8988T (cell line): Measurements from ENCODE around the gene OSCAR.
"Not testable (repeated sequence)": the region's sequence is repeated elsewhere in the genome, so short reads cannot be mapped to it uniquely, and the experiment has no call there.

Experiments used
- DNase-seq: peaks from one replicate; pipeline ENCODE4 v3.0.0; 2011

The OSCAR gene

GRCh38 chr19:54124393-54124792, 23.8 kb upstream of the OSCAR start:
- DNase-seq: no peak

GRCh38 chr19:54123682-54124081, 23.1 kb upstream of the OSCAR start:
- DNase-seq: no peak

- no peak for DNase-seq
Measured at GRCh38 chr19:54121259-54121658, 20.7 kb upstream of the OSCAR start.

GRCh38 chr19:54115109-54116063, 14.8 kb upstream of the OSCAR start, which contains the start of the genes PRPF31 and TFPT:
TSS of gene PRPF31 (plus strand) at chr19:54115754. CDS start at chr19:54118279, 2,525 bp downstream.
TSS of gene TFPT (minus strand) at chr19:54115657. CDS start at chr19:54115269, 388 bp downstream.
- DNase-seq: peak; percentile 76

- no peak for DNase-seq
Measured at GRCh38 chr19:54114340-54115108, 13.9 kb upstream of the OSCAR start.

- DNase-seq: no peak
Measured at GRCh38 chr19:54109651-54110050, 9.0 kb upstream of the OSCAR start.

GRCh38 chr19:54108496-54108895, 7.9 kb upstream of the OSCAR start:
- DNase-seq: no peak

GRCh38 chr19:54107876-54108490, 7.4 kb upstream of the OSCAR start:
- no peak for DNase-seq

- DNase-seq: no peak
Measured at GRCh38 chr19:54106716-54107115, 6.1 kb upstream of the OSCAR start.

GRCh38 chr19:54105796-54106195, 5.2 kb upstream of the OSCAR start:
- no peak for DNase-seq

DNA sequence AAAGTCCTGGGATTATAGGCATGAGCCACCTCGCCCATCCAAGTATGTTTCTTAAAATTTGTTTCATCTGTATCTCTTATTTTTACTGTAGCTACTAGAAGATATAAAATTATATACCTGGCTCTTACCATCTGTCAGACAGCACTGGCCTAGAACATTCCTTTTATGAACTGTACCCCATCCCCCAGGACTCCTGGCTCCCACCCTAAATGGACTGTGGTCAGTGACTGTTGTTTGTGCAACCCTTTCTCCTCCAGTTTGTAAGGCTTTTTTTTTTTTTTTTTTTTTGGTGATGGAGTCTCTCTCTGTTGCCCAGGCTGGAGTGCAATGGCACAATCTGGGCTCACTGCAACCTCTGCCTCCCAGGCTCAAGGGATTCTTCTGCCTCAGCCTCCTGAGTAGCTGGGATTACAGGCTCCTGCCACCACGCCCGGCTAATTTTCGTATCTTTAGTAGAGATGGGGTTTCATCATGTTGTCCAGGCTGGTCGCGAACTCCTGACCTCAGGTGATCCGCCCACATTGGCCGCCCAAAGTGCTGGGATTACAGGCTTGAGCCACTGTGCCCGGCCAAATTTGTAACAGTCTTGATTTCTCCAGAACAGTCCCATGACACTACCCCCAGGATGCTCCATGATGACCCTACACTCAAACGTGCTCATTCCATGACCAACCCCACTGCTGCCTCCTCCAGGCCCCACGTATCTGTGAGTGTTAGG, 4.6 kb upstream of the OSCAR start:
- DNase-seq: no peak

GRCh38 chr19:54102421-54103169, 2.0 kb upstream of the OSCAR start, which contains the start of gene NDUFA3:
TSS of gene NDUFA3 (plus strand) at chr19:54102855. CDS start at chr19:54102879, 24 bp downstream.
- peak; percentile 95 for DNase-seq

- DNase-seq: not testable (repeated sequence)
Measured at GRCh38 chr19:54099903-54100255, 724 bp downstream of the OSCAR start.

DNA sequence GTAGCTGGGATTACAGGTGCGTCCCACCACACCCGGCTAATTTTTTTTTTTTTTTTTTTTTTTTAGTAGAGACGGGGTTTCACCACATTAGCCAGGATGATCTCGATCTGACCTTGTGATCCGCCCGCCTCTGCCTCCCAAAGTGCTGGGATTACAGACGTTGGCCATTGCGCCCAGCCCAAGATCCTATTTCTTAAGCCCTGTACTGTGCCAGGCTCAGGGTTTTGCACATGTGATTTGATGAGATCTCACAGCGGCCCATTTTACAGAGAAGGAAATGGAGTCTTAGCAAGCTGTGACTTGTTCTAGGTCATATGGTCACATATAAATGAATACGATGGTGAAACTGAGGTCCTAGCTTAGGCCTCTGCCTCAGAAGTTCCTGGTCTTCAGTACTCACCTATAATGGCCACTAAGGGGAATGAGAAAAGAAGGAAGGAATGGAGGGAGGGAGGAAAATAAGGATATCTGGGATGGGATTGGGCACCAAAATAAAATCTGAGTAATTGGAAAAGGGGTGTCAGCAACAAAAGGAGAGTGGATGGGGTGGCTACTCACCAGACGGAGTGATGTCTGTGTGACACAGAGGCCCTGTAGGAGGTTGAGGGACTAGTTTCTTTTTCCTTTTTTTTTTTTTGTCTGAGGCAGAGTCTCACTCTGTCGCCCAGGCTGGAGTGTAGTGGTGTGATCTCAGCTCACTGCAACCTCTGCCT, 1.3 kb downstream of the OSCAR start:
- DNase-seq: no peak

DNA sequence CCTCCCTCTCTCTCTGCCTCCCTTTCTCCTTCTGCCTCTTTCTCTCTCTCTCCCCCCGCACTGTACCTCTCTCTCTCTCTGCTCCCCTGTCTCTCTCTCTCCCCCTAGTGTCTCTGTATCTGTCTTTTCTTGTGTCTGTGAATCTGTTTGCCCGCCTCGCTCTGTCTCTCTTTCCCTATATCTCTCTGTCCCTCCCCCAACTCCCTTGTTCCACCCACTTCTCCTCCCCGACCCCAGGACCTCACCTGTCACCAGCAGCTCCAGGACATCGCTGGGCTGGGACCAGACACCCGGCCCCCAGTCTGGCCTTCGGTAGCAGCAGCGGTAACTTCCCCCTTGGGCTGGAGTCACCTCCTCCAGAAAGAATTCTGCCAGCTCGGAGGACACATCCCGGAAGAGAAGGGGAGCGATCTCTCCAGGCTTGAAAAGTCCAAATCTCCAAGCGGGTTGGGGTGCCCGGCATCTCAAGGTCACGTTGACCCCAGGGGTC, 3.9 kb downstream of the OSCAR start:
- no peak for DNase-seq

- peak; percentile 45 for DNase-seq
Measured at GRCh38 chr19:54095859-54096616, 4.6 kb downstream of the OSCAR start.

GRCh38 chr19:54095136-54095858, 5.3 kb downstream of the OSCAR start:
- DNase-seq: no peak

- DNase-seq: no peak
Measured at GRCh38 chr19:54094426-54095000, 6.1 kb downstream of the OSCAR start.

GRCh38 chr19:54084410-54084809, 16.2 kb downstream of the OSCAR start:
- DNase-seq: no peak
